Renal pelvis (tissue), 4 donors: Measurements from ENCODE around the gene GAN. TPM values are rescaled to one million over a fixed set of nuclear protein-coding genes. Genes with fewer than 3 reads are reported as not detected.
"Not testable (repeated sequence)": the region's sequence is repeated elsewhere in the genome, so short reads cannot be mapped to it uniquely, and the experiment has no call there.

ENCODE experiments used
- DNase-seq: peaks from one replicate; pipeline ENCODE4 v3.0.0-alpha.2; 2013
- polyA plus RNA-seq, 3 donors: library from polyadenylated mRNA; unstranded; fragments of 120-200 nt; gene quantifications; one replicate each; pipeline ENCODE4 v1.2.1, GENCODE V29; 2013; ENCODE audit not compliant: insufficient read length in 3 of 3

GAN gene
- polyA plus RNA-seq, 3 donors = 2.3 to 3.5 (median 3.4) TPM

- no peak for DNase-seq
Observed at GRCh38 chr16:81394966-81395655, 80.3 kb downstream of the GAN start.

- no peak for DNase-seq
Observed at GRCh38 chr16:81397058-81397878, 82.5 kb downstream of the GAN start.

- no peak for DNase-seq
Observed at GRCh38 chr16:81397879-81398520, 83.2 kb downstream of the GAN start.

GRCh38 chr16:81399909-81400308 lies 85.1 kb downstream of the GAN start:
- no peak for DNase-seq

- no peak for DNase-seq
Observed at GRCh38 chr16:81401035-81401950, 86.5 kb downstream of the GAN start.

- DNase-seq = no peak
Observed at GRCh38 chr16:81403208-81403600, 88.4 kb downstream of the GAN start.

- DNase-seq = peak; percentile 82
Observed at GRCh38 chr16:81403601-81404391, 89.0 kb downstream of the GAN start.

GRCh38 chr16:81405002-81405401 lies 90.2 kb downstream of the GAN start:
- not testable (repeated sequence) for DNase-seq

- DNase-seq = no peak
Observed at GRCh38 chr16:81405702-81406113, 90.9 kb downstream of the GAN start.

GRCh38 chr16:81408409-81408950 lies 93.7 kb downstream of the GAN start:
- no peak for DNase-seq

GRCh38 chr16:81409016-81409556 lies 94.3 kb downstream of the GAN start:
- DNase-seq = no peak

- no peak for DNase-seq
Observed at GRCh38 chr16:81410643-81411293, 96.0 kb downstream of the GAN start.

- no peak for DNase-seq
Observed at GRCh38 chr16:81413245-81413990, 98.7 kb downstream of the GAN start.

GRCh38 chr16:81415751-81416150 lies 101.0 kb downstream of the GAN start:
- DNase-seq = peak; percentile 23

GRCh38 chr16:81416749-81417148 lies 102.0 kb downstream of the GAN start:
- no peak for DNase-seq

GRCh38 chr16:81417210-81417609 lies 102.4 kb downstream of the GAN start:
- no peak for DNase-seq

- DNase-seq = no peak
Observed at GRCh38 chr16:81419806-81420205, 105.0 kb downstream of the GAN start.

- DNase-seq = no peak
Observed at GRCh38 chr16:81421126-81421525, 106.4 kb downstream of the GAN start.

- no peak for DNase-seq
Observed at GRCh38 chr16:81421536-81421935, 106.8 kb downstream of the GAN start.
